Parathyroid adenoma (tissue), 2 donors: ENCODE results near the gene KIF19.

Source experiments
- H2AFZ ChIP-seq: fragments of 300-600 bp; sonication (generic); one replicate; pipeline ENCODE4 v1.7.0; 2017; ENCODE audit warnings: antibody characterized with exemption, mild to moderate bottlenecking
- H3K27ac ChIP-seq: fragments of 300-600 bp; sonication (generic); one replicate; pipeline ENCODE4 v1.7.0; 2017
- H3K27me3 ChIP-seq: fragments of 300-600 bp; sonication (generic); one replicate; pipeline ENCODE4 v1.7.0; 2017; ENCODE audit warnings: low read length; ENCODE audit not compliant: control insufficient read depth, insufficient read depth
- H3K36me3 ChIP-seq: fragments of 300-600 bp; sonication (generic); one replicate; pipeline ENCODE4 v1.7.0; 2017; ENCODE audit warnings: low read length; ENCODE audit not compliant: control insufficient read depth, insufficient read depth
- H3K4me1 ChIP-seq: fragments of 300-600 bp; sonication (generic); one replicate; pipeline ENCODE4 v1.7.0; 2017; ENCODE audit warnings: control low read depth
- H3K4me2 ChIP-seq: fragments of 300-600 bp; sonication (generic); one replicate; pipeline ENCODE4 v1.7.0; 2017; ENCODE audit warnings: low read length
- H3K4me3 ChIP-seq: fragments of 300-600 bp; sonication (generic); one replicate; pipeline ENCODE4 v1.7.0; 2017; ENCODE audit warnings: low read depth, low read length
- H3K79me2 ChIP-seq: fragments of 300-600 bp; sonication (generic); one replicate; pipeline ENCODE4 v1.7.0; 2017; ENCODE audit warnings: control low read depth
- H3K9ac ChIP-seq: fragments of 300-600 bp; sonication (generic); one replicate; pipeline ENCODE4 v1.7.0; 2017; ENCODE audit warnings: mild to moderate bottlenecking
- H3K9me3 ChIP-seq: fragments of 300-600 bp; sonication (generic); one replicate; pipeline ENCODE4 v1.7.0; 2017; ENCODE audit warnings: low read length; ENCODE audit not compliant: control insufficient read depth
- CTCF ChIP-seq: fragments of 300-600 bp; sonication (generic); IDR thresholded peaks from one replicate; pipeline ENCODE4 v1.7.0; 2017; ENCODE audit warnings: antibody characterized with exemption, mild to moderate bottlenecking
- donor health status: primary hyperparathyroidism.

Gene KIF19

GRCh38 chr17:74371653-74372147, 45.7 kb downstream of the KIF19 start:
- Histone ChIP-seq H3K79me2 (no peaks in the 10 kb centered on the region), H3K27me3 (no peaks in the 10 kb centered on the region), H3K9ac (no peak overlapping the region), H2AFZ (no peak overlapping the region), H3K36me3 (no peaks in the 10 kb centered on the region), H3K27ac (no peak overlapping the region), H3K9me3 (no peaks in the 10 kb centered on the region), H3K4me1 (no peaks in the 10 kb centered on the region), H3K4me3 (no peak overlapping the region), H3K4me2 (no peak overlapping the region)
- TF ChIP-seq CTCF, result no peak

- TF ChIP-seq CTCF, result no peak
- Histone ChIP-seq H2AFZ (no peak overlapping the region), H3K79me2 (no peaks in the 10 kb centered on the region), H3K4me3 (no peak overlapping the region), H3K9ac (no peak overlapping the region), H3K4me2 (no peak overlapping the region), H3K4me1 (no peaks in the 10 kb centered on the region), H3K36me3 (no peaks in the 10 kb centered on the region), H3K9me3 (no peaks in the 10 kb centered on the region), H3K27me3 (no peaks in the 10 kb centered on the region), H3K27ac (no peak overlapping the region)
Observed at GRCh38 chr17:74372426-74372825, 46.4 kb downstream of the KIF19 start.

- H3K36me3 ChIP-seq, result no peaks in the 10 kb centered on the region
- no peaks in the 10 kb centered on the region for H3K79me2 ChIP-seq
- H3K9ac ChIP-seq, result no peak overlapping the region
- H3K27me3 ChIP-seq, result no peaks in the 10 kb centered on the region
- H3K4me2 ChIP-seq, result no peak overlapping the region
- H3K27ac ChIP-seq, result no peak overlapping the region
- H2AFZ ChIP-seq, result no peak overlapping the region
- no peaks in the 10 kb centered on the region for H3K4me1 ChIP-seq
- no peak for TF ChIP-seq CTCF
- no peaks in the 10 kb centered on the region for H3K9me3 ChIP-seq
- no peak overlapping the region for H3K4me3 ChIP-seq
Observed at GRCh38 chr17:74373838-74374606, 48.0 kb downstream of the KIF19 start.

- Histone ChIP-seq H3K27me3 (no peaks in the 10 kb centered on the region), H3K79me2 (no peaks in the 10 kb centered on the region), H3K9me3 (no peaks in the 10 kb centered on the region), H3K4me1 (peaks cover 7% of the 10 kb centered on the region), H3K9ac (no peak overlapping the region), H2AFZ (no peak overlapping the region), H3K4me3 (no peak overlapping the region), H3K4me2 (no peak overlapping the region), H3K36me3 (no peaks in the 10 kb centered on the region), H3K27ac (no peak overlapping the region)
- no peak for TF ChIP-seq CTCF
Observed at GRCh38 chr17:74374858-74375257, 48.8 kb downstream of the KIF19 start.
